ENCODE results near the gene TTC9C.

Gene TTC9C

DNA sequence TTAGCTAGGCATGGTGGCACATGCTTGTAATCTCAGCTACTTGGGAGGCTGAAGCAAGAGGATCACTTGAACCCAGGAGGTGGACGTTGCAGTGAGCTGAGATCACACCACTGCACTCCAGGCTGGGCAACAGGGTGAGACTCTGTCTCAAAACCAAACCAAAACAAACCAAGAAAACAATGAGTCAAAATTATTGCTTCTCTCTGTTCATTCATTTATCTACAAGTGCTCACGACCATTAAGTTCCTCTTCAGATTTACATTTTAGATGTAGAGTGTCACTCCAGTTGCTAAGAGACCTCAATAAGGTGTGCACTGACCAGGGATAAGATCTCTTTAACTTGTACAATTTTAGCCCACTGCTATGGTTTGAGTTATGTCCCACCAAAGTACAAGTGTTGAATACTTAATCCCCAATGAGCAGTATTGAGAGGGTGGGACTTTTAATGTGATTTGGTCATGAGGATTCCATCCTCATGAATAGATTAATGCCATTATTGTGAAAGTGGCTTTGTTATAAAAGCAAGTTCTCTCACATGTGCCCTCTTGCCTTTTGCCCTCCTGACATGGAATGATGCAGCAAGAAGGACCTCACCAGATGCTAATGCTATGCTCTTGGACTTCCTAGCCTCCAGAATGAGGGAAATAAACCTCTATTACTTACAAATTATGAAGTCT lies 8.8 kb upstream of the TTC9C start:
- TF ChIP-seq, protein P1, sequence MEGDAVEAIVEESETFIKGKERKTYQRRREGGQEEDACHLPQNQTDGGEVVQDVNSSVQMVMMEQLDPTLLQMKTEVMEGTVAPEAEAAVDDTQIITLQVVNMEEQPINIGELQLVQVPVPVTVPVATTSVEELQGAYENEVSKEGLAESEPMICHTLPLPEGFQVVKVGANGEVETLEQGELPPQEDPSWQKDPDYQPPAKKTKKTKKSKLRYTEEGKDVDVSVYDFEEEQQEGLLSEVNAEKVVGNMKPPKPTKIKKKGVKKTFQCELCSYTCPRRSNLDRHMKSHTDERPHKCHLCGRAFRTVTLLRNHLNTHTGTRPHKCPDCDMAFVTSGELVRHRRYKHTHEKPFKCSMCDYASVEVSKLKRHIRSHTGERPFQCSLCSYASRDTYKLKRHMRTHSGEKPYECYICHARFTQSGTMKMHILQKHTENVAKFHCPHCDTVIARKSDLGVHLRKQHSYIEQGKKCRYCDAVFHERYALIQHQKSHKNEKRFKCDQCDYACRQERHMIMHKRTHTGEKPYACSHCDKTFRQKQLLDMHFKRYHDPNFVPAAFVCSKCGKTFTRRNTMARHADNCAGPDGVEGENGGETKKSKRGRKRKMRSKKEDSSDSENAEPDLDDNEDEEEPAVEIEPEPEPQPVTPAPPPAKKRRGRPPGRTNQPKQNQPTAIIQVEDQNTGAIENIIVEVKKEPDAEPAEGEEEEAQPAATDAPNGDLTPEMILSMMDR (IDR thresholded peaks at IDR 0.05; ENCODE audit: borderline replicate concordance, insufficient read depth, low read depth, low read length), result no peak
- H3K4me3 ChIP-seq (ENCODE audit: low read depth, low read length), result no peak overlapping the region

DNA sequence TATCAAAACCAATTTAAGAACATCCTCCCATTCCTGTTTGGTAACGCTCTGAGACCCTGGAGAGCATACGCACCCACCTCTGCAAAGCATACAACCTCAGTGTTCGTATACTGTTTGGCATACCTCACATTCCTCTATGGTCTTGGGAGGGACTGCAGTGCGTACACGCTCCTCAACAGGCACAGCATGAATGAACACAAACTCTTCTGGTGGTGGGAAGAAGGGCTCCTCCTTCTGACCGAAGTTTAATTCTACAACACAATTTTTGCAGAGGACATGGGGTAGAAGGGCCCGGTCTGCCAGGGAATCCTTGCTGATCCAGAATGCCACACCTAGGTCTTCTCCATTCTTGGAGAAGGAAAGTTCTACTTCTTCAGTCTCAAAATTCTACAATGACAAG lies 6.3 kb upstream of the TTC9C start:
- no peak overlapping the region for H3K4me3 ChIP-seq (ENCODE audit: low read depth, low read length)
- TF ChIP-seq, protein P1 (IDR thresholded peaks at IDR 0.05; ENCODE audit: borderline replicate concordance, insufficient read depth, low read depth, low read length), result no peak

DNA sequence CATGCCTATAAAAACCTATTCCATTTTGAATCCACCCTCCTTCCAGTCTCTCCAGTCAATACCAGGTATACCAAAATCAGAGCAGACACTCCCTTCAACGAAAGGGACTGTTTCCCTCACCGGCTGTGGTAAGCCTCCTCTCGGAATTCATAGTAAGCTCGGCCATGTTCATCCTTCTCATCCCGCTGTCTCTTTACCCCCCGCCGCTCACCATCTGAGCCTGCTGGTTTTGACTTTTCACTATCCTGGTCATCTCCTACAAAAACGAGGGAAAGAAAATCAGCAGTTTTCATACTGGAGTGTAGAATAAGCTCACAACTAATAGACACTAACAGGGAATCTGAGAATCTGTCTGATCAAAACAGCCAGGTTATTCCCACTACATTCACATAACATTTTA lies 4.1 kb upstream of the TTC9C start:
- TF ChIP-seq, protein P1 (IDR thresholded peaks at IDR 0.05; ENCODE audit: borderline replicate concordance, insufficient read depth, low read depth, low read length), result no peak

DNA sequence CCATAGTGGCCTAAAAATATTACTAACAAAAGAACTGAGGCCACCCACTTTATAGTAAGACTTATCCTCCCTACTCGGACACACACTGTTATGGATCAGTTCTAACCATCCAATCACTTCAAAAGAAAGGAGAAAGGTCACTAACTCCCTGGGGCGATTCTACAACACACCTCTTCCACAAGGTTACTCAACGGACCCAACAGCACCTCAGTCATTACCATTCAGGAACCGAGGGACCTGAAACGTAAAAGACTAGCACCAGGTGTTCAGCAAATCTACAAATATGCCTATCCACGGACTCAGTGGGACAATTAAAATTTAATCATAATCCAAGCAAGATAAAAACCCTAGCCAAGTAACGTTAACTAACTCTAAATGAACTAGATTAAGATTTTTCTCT lies 2.6 kb upstream of the TTC9C start:
- H3K4me3 ChIP-seq (ENCODE audit: low read depth, low read length), result peak overlapping the region; percentile 98
- TF ChIP-seq, protein P1 (IDR thresholded peaks at IDR 0.05; ENCODE audit: borderline replicate concordance, insufficient read depth, low read depth, low read length), result no peak

More for the DNA sequence above, 4.1 kb upstream of the TTC9C start:
- H3K4me3 ChIP-seq (ENCODE audit: low read depth, low read length), result no peak overlapping the region

DNA sequence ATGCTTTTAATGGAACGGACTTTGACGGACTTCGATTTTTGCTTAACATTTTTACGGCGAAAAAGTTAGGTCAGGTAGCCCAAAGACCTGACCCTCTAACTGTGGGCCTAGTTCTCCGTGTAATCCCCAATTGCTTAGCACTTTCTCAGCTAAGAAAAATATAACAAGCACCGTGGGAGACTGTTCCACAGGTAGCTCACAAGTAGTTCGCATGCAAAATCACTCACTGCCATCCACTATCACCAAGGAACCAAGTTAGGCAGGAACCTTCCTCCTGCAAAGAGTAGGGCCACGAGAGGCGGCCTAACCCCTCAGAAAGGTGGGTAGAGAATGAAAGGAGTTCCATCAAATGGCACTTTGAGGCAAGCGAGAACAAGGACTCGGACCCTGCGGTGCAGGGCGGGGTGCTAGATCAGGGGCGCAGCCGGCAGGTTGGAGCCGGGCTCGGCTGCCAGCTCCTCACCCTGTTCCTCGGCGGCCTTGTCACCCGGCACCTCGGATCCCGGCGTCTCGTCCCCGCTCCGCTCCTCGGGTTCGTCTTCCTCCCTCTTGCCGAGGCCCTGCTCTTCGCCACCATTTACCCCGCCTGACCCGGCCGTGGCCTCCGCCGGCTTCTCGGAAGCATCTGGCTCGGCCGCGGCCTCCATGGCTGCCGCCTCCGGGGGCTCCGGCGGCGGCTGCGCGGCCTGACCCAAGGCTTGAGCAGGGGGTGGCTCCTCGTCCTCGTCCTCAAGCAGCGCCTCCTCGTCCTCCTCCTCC lies 2.0 kb upstream of the TTC9C start:
- H3K4me3 ChIP-seq (ENCODE audit: low read depth, low read length), result peak overlapping the region; percentile 98
- TF ChIP-seq, protein P1 (IDR thresholded peaks at IDR 0.05; ENCODE audit: borderline replicate concordance, insufficient read depth, low read depth, low read length), result no peak

DNA sequence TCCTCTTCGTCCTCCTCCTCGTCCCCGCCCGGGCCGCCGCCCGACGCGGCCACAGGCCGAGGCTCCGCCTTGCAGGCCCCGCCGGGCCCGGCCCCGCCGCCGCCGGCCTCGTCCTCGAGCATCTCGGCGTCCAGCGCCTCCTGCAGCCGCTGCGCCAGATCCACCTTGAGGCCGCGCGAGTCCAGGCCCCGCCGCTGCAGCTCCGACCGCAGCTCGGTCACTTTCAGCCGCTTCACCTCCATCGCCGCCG lies 1.4 kb upstream of the TTC9C start:
- peak overlapping the region; percentile 98 for H3K4me3 ChIP-seq (ENCODE audit: low read depth, low read length)

More for the DNA sequence above, 1.4 kb upstream of the TTC9C start:
- TF ChIP-seq, protein P1 (IDR thresholded peaks at IDR 0.05; ENCODE audit: borderline replicate concordance, insufficient read depth, low read depth, low read length), result no peak
